Mammary epithelial cell (primary cell): Measurements from ENCODE around the gene TBC1D26.
"Not testable (repeated sequence)": the region's sequence is repeated elsewhere in the genome, so short reads cannot be mapped to it uniquely, and the experiment has no call there.

Experiments
- CTCF ChIP-seq, 2 donors: IDR thresholded peaks in 1 of 2; conservative IDR thresholded peaks in 1 of 2; 2 replicates each; pipeline ENCODE4 v1.5.1; 2011 to 2012; ENCODE audit warnings: inconsistent platforms in 2 of 2, low read length in 2 of 2, mild to moderate bottlenecking in 2 of 2, control low read depth in 1 of 2, low read depth in 1 of 2; ENCODE audit not compliant: insufficient read depth in 1 of 2; ENCODE audit errors: extremely low read depth in 1 of 2
- EZH2 ChIP-seq: IDR thresholded peaks from 2 replicates; pipeline ENCODE4 v1.6.1; 2012; ENCODE audit warnings: low read length, inconsistent platforms, borderline replicate concordance

GRCh38 chr17:15740041-15740440 is 8.0 kb downstream of the TBC1D26 start:
- TF ChIP-seq CTCF (conservative IDR thresholded peaks at IDR 0.05 in 1 of 2, IDR thresholded peaks at IDR 0.05 in 1 of 2; ENCODE audit: extremely low read depth in 1 of 2, insufficient read depth in 1 of 2, low read depth in 1 of 2, low read length in 2 of 2); EZH2: not testable (repeated sequence)
